Kidney epithelial cell (primary cell): ENCODE data around the gene ASIC2. TPM values are rescaled to one million over a fixed set of nuclear protein-coding genes. Genes with fewer than 3 reads are reported as not detected.

ENCODE experiments used
- DNase-seq: peaks from one replicate; pipeline ENCODE4 v3.0.0-alpha.2; 2010; ENCODE audit warnings: low read depth
- H3K27me3 ChIP-seq: 2 replicates; pipeline ENCODE4 v1.6.0; 2011; ENCODE audit warnings: low read length; ENCODE audit not compliant: control insufficient read depth, insufficient read depth
- H3K36me3 ChIP-seq: 2 replicates; pipeline ENCODE4 v1.5.1; 2011; ENCODE audit warnings: low read length; ENCODE audit not compliant: control insufficient read depth, insufficient read depth
- H3K4me3 ChIP-seq: 2 replicates; pipeline ENCODE4 v1.5.1; 2011; ENCODE audit warnings: low read depth, mild to moderate bottlenecking, control low read depth, low read length
- total RNA-seq: library from RNA; depleted of rRNA; stranded (reverse); fragments of >200 nt; gene quantifications from 2 replicates; pipeline ENCODE4 v1.2.3, GENCODE V29; 2015
- TF ChIP-seq, protein P1 (sequence below): IDR thresholded peaks from 2 replicates; pipeline ENCODE4 v1.5.1; 2011; ENCODE audit warnings: mild to moderate bottlenecking, moderate library complexity, low read length, control low read depth, inconsistent platforms; ENCODE audit not compliant: insufficient read depth, poor library complexity, severe bottlenecking

The ASIC2 gene
- total RNA-seq, 1 donor from 2014 or later: 0.25 TPM

- TF ChIP-seq, protein P1, sequence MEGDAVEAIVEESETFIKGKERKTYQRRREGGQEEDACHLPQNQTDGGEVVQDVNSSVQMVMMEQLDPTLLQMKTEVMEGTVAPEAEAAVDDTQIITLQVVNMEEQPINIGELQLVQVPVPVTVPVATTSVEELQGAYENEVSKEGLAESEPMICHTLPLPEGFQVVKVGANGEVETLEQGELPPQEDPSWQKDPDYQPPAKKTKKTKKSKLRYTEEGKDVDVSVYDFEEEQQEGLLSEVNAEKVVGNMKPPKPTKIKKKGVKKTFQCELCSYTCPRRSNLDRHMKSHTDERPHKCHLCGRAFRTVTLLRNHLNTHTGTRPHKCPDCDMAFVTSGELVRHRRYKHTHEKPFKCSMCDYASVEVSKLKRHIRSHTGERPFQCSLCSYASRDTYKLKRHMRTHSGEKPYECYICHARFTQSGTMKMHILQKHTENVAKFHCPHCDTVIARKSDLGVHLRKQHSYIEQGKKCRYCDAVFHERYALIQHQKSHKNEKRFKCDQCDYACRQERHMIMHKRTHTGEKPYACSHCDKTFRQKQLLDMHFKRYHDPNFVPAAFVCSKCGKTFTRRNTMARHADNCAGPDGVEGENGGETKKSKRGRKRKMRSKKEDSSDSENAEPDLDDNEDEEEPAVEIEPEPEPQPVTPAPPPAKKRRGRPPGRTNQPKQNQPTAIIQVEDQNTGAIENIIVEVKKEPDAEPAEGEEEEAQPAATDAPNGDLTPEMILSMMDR: no peak
- Histone ChIP-seq H3K36me3 (no peaks in the 10 kb centered on the region), H3K27me3 (no peaks in the 10 kb centered on the region), H3K4me3 (no peak overlapping the region)
- DNase-seq: no peak
Observed at GRCh38 chr17:33241390-33241789, 51.7 kb downstream of the ASIC2 start.

- Histone ChIP-seq H3K27me3 (no peaks in the 10 kb centered on the region), H3K36me3 (no peaks in the 10 kb centered on the region), H3K4me3 (no peak overlapping the region)
- TF ChIP-seq, protein P1: no peak
- no peak for DNase-seq
Observed at GRCh38 chr17:33240362-33240761, 52.7 kb downstream of the ASIC2 start.

DNA sequence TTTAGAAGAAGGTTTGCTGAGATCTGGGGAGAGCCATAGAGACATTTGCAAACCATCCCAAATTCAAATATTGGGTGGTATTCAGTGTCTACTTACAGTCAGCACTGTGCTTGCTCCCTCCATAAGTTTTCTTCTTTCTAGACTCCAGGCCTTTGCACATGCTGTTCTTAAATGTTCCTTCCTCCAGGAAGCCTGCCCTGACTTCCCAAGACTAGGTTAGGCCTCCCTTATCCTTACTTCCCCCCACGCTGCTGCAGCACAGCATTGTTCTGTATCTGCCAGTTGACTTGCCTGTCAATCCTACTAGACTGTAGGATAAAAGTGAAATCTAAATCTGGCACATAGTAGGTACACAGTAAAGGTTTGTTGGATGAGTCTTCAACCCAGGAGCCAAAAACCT lies 53.4 kb downstream of the ASIC2 start:
- no peak for DNase-seq
- Histone ChIP-seq H3K27me3 (no peaks in the 10 kb centered on the region), H3K4me3 (no peak overlapping the region), H3K36me3 (no peaks in the 10 kb centered on the region)
- TF ChIP-seq, protein P1: no peak

DNA sequence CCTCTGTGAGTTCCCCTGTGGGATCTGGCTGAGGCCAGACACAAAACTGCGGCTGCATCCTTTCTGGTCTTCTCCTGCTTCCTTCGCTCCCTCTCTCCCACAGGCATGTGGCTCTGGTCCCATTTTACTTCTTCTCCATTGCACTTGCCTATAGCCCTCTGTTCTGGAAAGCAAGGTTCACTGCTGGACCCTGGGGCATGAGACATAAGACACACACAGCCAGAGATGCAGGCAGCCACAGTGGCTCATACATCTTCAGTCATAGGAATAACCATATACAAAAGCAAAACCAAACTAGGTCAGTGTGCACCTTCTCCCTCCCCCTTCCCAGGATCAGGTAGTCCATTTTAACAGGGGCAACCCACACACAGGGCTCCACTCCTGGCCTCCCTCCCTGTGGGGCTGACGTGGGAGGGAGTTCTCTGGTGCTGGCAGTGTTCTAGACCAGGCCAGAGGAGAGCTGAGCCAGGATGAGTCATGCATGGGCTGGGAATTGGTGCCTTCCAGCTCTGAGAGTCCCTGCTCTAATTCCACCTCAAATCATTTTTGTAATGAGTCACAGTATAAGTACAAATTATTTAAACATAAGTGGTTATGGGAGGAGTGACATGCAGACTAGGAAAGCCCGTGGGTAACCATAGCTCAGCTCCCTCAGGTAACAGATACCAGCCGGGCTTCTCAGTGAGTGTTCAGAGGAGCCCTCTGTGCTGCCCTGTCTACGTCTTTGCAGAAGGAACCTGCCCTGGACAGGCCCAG lies 58.0 kb downstream of the ASIC2 start:
- H3K4me3 ChIP-seq: no peak overlapping the region
- H3K27me3 ChIP-seq: no peaks in the 10 kb centered on the region
- TF ChIP-seq, protein P1: no peak
- H3K36me3 ChIP-seq: no peaks in the 10 kb centered on the region
- peak; percentile 55 for DNase-seq

DNA sequence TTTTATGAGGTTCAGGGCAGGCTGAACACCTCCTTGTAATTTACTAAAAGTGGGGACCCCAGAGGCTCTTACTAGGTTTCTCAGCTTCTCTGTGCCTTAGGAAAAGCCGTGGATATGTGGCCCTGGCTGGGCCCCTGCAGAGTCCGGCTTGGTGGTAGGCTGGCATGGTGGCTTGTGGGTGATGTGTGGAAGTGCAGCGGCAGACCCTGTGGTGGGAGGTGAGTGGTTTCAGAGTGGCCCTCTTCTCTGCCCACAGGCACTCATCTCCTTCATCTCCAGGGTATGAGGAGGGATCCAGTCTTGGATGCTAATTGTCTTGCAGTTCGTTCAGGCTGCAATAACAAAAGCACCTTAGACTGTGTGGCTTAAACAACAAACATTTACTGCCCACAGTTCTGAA lies 58.9 kb downstream of the ASIC2 start:
- no peak for DNase-seq
- H3K27me3 ChIP-seq: no peaks in the 10 kb centered on the region
- TF ChIP-seq, protein P1: no peak
- no peaks in the 10 kb centered on the region for H3K36me3 ChIP-seq
- no peak overlapping the region for H3K4me3 ChIP-seq

GRCh38 chr17:33233811-33234177 lies 59.3 kb downstream of the ASIC2 start:
- TF ChIP-seq, protein P1: no peak
- no peak for DNase-seq
- H3K36me3 ChIP-seq: no peaks in the 10 kb centered on the region
- no peak overlapping the region for H3K4me3 ChIP-seq
- H3K27me3 ChIP-seq: no peaks in the 10 kb centered on the region
